ENCODE measurements around the gene PPP2CA. TPM values are rescaled to one million over a fixed set of nuclear protein-coding genes. Genes with fewer than 3 reads are reported as not detected.

PPP2CA gene
- total and polyA plus RNA-seq, 2 of the 4 experiments (the other 2 are of a cell fraction) = 70.6 to 73.6 TPM

- Histone ChIP-seq H3K4me2 (ENCODE audit: low read depth, low read length) (no peak overlapping the region), H4K20me1 (ENCODE audit: insufficient read depth, low read length) (peaks cover 4% of the 10 kb centered on the region; the same call in 1 of the 2 replicates), H2BK5ac (ENCODE audit: low read depth, low read length, poor library complexity, severe bottlenecking) (no peak overlapping the region), H3K36me3 (ENCODE audit: control insufficient read depth, insufficient read depth, low read length) (no peaks in the 10 kb centered on the region), H2BK120ac (ENCODE audit: low read depth, low read length) (no peak overlapping the region; the same call in 1 of the 2 replicates), H3K56ac (ENCODE audit: extremely low read depth, insufficient read depth, low read length) (no peak overlapping the region), H3K18ac (ENCODE audit: low read depth, low read length) (no peak overlapping the region), H2BK15ac (ENCODE audit: low read depth, low read length) (peak overlapping the region; percentile 79; the same call in 1 of the 3 replicates), H3K23ac (ENCODE audit: low read depth, low read length) (no peak overlapping the region), H2AK9ac (replicated peaks; ENCODE audit: low read depth, low read length, poor library complexity) (peak overlapping the region; percentile 52), H3K9ac (ENCODE audit: low read depth, low read length) (no peak overlapping the region), H2AK5ac (ENCODE audit: low read depth, low read length) (peak overlapping the region; percentile 70), H4K91ac (ENCODE audit: insufficient read depth, low read depth, low read length) (no peak overlapping the region), H3K27ac (ENCODE audit: insufficient read depth, low read length) (no peak overlapping the region), H2AFZ (replicated peaks; ENCODE audit: low read length, poor library complexity) (peak overlapping the region; percentile 41), H3K9me1 (ENCODE audit: insufficient read depth, low read length) (peaks cover 23% of the 10 kb centered on the region), H4K8ac (ENCODE audit: low read depth in 2 of 2, low read length in 2 of 2) (no peak overlapping the region), H3K4ac (ENCODE audit: low read depth, low read length) (peak overlapping the region; percentile 5; the same call in 1 of the 2 replicates), H3K79me1 (ENCODE audit: low read depth in 1 of 2, low read length in 2 of 2) (peaks cover 0 to 25% of the 10 kb centered on the region in 2 experiments; a peak in 2 of 4 replicates), H3K4me3 (ENCODE audit: insufficient read depth, low read depth, low read length) (no peak overlapping the region), H3K4me1 (ENCODE audit: control insufficient read depth, insufficient read depth, low read length) (peaks cover 18% of the 10 kb centered on the region), H2BK20ac (ENCODE audit: low read depth, low read length) (peak overlapping the region; percentile 59; the same call in 1 of the 2 replicates), H3K9me3 (ENCODE audit: control insufficient read depth, insufficient read depth, low read length) (no peaks in the 10 kb centered on the region), H4K5ac (ENCODE audit: low read depth, low read length) (no peak overlapping the region), H3K27me3 (ENCODE audit: control insufficient read depth, insufficient read depth, low read length) (no peaks in the 10 kb centered on the region), H3K14ac (replicated peaks; ENCODE audit: low read depth, low read length) (0 out of 2 replicates have a peak overlapping the region, but pooled peaks have one; percentile 49)
- ATAC-seq (ENCODE audit: low read depth) (no peak), DNase-seq (peak; percentile 67)
- WGBS, 2 experiments (ENCODE audit: extremely low coverage in 2 of 2, insufficient read length in 1 of 2) = 95% methylated on average over 5 of the region's 15 CpGs; no CpG with 5 or more reads in 1 of the 2 experiments
- dilution Hi-C loops (cut with HindIII; ENCODE audit: low sequenced_read_pairs, unreplicated experiment) = no loop called here
- POLR2A ChIA-PET (ENCODE audit: unreplicated experiment) = no interaction called here
- intact Hi-C loops (cut with micrococcal nuclease) = no loop called here
- TF ChIP-seq USF2 (IDR thresholded peaks at IDR 0.05; ENCODE audit: low read depth, low read length) = no peak
- no peak; the same call in 1 of the 2 replicates for TF ChIP-seq CEBPB (IDR thresholded peaks at IDR 0.05; ENCODE audit: low read depth, low read length)
- no peak for TF ChIP-seq SMC3 (IDR thresholded peaks at IDR 0.05; ENCODE audit: low read depth, low read length)
- TF ChIP-seq RAD21 (IDR thresholded peaks at IDR 0.05; ENCODE audit: low read length) = no peak
- no peak for TF ChIP-seq MAZ (IDR thresholded peaks at IDR 0.05; ENCODE audit: borderline replicate concordance, low read depth, low read length)
- TF ChIP-seq MAFK (IDR thresholded peaks at IDR 0.05; ENCODE audit: low read depth, low read length) = no peak
- TF ChIP-seq RCOR1 (IDR thresholded peaks at IDR 0.05; ENCODE audit: insufficient replicate concordance, low read length) = no peak
- TF ChIP-seq MXI1 (IDR thresholded peaks at IDR 0.05; ENCODE audit: borderline replicate concordance, low read depth, low read length) = no peak
- TF ChIP-seq POLR2A (IDR thresholded peaks at IDR 0.05; ENCODE audit: low read depth, low read length) = no peak
- no peak for TF ChIP-seq CHD1 (IDR thresholded peaks at IDR 0.05; ENCODE audit: low read depth, low read length)
- BruUV-seq (replicated peaks) = no TSS peak
- CTCF ChIA-PET = interaction anchor here (0.6 kb wide), 1 partner anchor 30 kb away, joined by 7 read pairs; no protein-coding TSS in a partner anchor
- in situ Hi-C loops (cut with MboI; ENCODE audit: low sequenced_read_pairs) = no loop called here
These were observed 23.9 kb upstream of the PPP2CA start for GRCh38 chr5:134249469-134250379.

Measured in IMR-90 (cell line).